HAP-1 (cell line): ENCODE data around the gene RASGRF2.

ENCODE experiments used
- DNase-seq, 2 experiments: peaks; one replicate each; pipeline ENCODE4 v3.0.0-alpha.2; 2016 to 2020; ENCODE audit warnings: low spot score in 2 of 2
- H3K27me3 ChIP-seq: fragments of 250-450 bp; sonication (Bioruptor Pico); 2 replicates; pipeline ENCODE4 v1.5.1; 2020; ENCODE audit warnings: low read depth, mild to moderate bottlenecking, moderate library complexity
- H3K36me3 ChIP-seq: fragments of 250-450 bp; sonication (Bioruptor Pico); replicated peaks from 2 replicates; pipeline ENCODE4 v1.5.1; 2020; ENCODE audit warnings: mild to moderate bottlenecking
- H3K4me1 ChIP-seq: fragments of 250-450 bp; sonication (Bioruptor Pico); 2 replicates; pipeline ENCODE4 v1.5.1; 2020; ENCODE audit warnings: mild to moderate bottlenecking
- H3K4me3 ChIP-seq: fragments of 250-450 bp; sonication (Bioruptor Pico); 2 replicates; pipeline ENCODE4 v1.5.1; 2020; ENCODE audit warnings: mild to moderate bottlenecking, moderate library complexity
- H3K9me3 ChIP-seq: fragments of 250-450 bp; sonication (Bioruptor Pico); 2 replicates; pipeline ENCODE4 v1.5.1; 2020; ENCODE audit warnings: mild to moderate bottlenecking, moderate library complexity
- in situ Hi-C: fragments of 300-500 bp; cut with MboI; formaldehyde crosslinking; loops from 3 replicates; pipeline ENCODE4 v1.14.3; 2020; ENCODE audit warnings: low sequenced_read_pairs, inconsistent platforms, mixed read lengths

RASGRF2 gene

DNA sequence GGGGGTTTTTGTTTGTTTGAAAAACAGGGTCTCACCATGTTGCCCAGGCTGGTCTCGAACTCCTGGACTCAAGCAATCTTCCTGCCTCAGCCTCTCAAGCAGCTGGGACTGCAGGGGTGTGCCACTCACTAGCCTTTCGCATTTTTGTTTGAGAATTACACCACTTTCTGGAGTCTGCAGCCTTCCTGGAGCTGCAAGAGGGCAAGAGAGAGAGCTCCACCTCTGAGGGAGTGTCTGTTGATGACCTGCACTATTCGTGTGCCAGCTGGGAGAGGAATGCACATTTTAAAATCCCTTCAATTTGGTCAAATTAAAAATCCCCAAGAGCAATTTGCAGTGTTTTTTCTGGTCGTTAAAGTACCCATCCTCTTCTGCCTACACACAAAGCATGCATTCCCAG, 267.9 kb downstream of the RASGRF2 start:
- no peaks in the 10 kb centered on the region for H3K4me1 ChIP-seq
- H3K9me3 ChIP-seq = no peaks in the 10 kb centered on the region
- no peaks in the 10 kb centered on the region for H3K27me3 ChIP-seq
- in situ Hi-C loops = no loop called here
- H3K4me3 ChIP-seq = no peak overlapping the region
- no peak for DNase-seq
- H3K36me3 ChIP-seq = no peaks in the 10 kb centered on the region

DNA sequence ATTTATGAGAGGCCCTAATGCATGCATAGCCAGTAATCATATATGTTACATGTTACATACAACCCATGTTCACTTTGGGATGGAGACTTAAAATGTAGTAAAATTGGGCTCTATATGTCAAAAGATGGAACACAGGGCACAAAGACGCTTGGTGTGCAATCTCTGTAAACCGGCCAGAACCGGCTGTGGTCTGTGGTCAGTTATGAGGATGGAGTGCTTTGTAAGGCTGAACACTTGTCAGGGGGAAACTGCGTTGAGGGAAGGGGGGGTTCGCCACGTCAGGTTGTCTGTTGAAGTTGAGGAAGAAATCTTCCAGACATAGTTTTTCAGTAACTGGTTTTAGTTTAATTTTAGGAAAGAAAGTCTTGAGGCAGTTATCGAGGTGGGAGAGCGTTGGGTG, 270.3 kb downstream of the RASGRF2 start:
- Histone ChIP-seq H3K36me3 (no peaks in the 10 kb centered on the region), H3K27me3 (no peaks in the 10 kb centered on the region), H3K9me3 (no peaks in the 10 kb centered on the region), H3K4me1 (no peaks in the 10 kb centered on the region), H3K4me3 (no peak overlapping the region)
- DNase-seq = no peak
- in situ Hi-C loops = no loop called here

DNA sequence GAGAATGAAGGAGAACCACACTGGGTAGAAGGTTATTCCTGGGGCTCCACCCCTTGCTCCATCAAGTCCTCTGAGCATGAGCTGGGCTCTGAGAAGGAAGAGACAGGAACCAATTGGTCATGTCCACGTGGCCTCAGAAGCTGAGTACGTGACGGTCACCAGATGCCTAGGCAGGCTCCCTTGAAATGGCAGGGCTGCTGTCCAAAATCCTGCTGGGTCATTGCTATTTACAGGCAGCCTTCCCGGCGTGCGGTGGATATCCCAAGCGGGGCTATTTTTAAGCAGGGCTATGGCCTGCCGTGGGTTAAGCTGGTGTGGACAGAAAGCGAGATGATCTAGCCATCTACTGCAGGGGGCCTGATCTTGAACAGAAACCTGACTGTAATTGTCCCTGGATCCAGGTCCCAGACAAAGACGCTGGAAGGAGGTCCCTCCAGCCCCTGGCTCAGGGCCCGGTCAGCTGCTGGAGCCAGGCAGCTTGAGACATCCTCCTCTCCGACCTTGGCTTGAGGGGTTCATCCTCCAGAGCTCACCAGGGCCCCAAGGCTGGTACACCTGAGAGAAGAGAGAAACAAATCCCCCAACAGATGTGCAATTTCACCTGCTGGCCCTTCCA, 272.4 kb downstream of the RASGRF2 start:
- Histone ChIP-seq H3K27me3 (no peaks in the 10 kb centered on the region), H3K4me1 (no peaks in the 10 kb centered on the region), H3K4me3 (no peak overlapping the region), H3K36me3 (no peaks in the 10 kb centered on the region), H3K9me3 (no peaks in the 10 kb centered on the region)
- in situ Hi-C loops = no loop called here
- DNase-seq = no peak

DNA sequence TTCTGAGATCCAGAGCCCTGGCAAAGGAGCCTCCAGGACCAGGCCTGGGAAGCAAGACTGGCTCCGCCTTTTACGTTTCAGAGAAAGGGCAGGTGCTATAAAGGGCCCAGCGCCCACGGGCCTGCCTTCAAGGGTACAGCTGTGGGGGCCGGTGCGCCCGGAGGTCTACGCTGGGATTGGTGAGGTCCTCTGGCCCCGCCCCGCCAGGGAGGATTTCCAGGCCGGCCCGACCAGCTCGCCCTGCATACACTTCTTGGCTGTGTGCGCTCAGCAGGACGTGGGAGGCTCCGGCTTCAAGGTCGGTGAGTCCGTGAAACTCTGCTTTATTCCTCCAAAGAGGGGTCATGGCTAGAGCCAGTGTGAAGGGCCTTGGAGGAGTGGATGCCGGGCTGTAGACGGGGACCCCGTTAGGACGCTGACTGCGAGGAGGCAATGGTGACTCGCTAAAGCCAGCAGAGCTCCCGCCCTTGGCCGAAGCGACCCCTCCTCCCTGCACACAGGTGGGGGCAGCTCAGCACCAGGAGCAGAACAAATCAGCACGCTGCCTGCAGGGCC, 273.0 kb downstream of the RASGRF2 start, which contains the start of gene CKMT2:
CKMT2 (plus strand) TSS at position 243 of the 555 bp plus-strand sequence. CDS start 17,811 bp downstream, outside the sequence.
- no peak for DNase-seq
- H3K4me1 ChIP-seq = no peaks in the 10 kb centered on the region
- in situ Hi-C loops = no loop called here
- no peaks in the 10 kb centered on the region for H3K9me3 ChIP-seq
- no peaks in the 10 kb centered on the region for H3K36me3 ChIP-seq
- no peaks in the 10 kb centered on the region for H3K27me3 ChIP-seq
- no peak within 1 kb of the TSS for H3K4me3 ChIP-seq

DNA sequence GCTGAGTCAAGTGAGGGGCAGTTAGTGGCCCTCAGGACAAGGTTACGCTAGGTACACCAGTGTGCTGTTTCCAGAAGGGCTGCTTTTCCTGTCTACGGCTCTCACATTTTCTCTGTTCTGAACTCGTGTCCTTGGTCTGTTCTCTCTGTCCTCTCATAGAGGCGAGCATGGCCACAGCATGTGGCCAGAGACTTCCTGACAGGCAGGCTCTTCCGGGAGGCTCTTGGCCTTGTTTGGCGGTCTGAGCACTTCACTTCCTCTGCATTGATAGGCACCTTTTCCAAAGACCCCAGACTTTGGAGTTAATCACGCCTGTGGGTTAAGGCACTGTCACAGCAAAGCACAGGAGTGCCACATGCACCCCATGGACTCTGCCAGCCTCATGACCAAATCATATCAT, 274.1 kb downstream of the RASGRF2 start:
- no peak overlapping the region for H3K4me3 ChIP-seq
- H3K4me1 ChIP-seq = no peaks in the 10 kb centered on the region
- in situ Hi-C loops = no loop called here
- H3K27me3 ChIP-seq = no peaks in the 10 kb centered on the region
- H3K9me3 ChIP-seq = no peaks in the 10 kb centered on the region
- DNase-seq = no peak
- no peaks in the 10 kb centered on the region for H3K36me3 ChIP-seq

DNA sequence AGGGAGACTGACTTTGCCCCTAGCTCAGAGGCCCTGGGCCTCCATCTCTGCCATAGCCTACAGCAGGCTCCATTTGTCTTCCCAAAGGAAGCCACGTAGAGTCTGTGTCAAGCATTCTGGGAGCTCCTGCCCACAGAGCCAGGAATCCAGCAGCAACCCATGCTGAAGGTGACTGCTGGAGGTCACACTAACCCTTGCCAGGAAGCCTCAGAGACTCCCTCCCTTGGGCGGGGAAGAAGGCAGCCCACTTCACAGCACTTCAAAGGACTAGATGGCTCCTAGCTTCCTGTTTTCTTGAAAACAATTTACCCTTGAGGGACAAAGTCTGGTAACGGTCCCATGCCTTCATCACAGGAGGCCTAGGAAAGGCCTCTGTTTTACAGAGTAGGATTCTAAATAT, 274.6 kb downstream of the RASGRF2 start:
- Histone ChIP-seq H3K36me3 (no peaks in the 10 kb centered on the region), H3K4me1 (no peaks in the 10 kb centered on the region), H3K9me3 (no peaks in the 10 kb centered on the region), H3K27me3 (no peaks in the 10 kb centered on the region), H3K4me3 (no peak overlapping the region)
- in situ Hi-C loops = no loop called here
- no peak for DNase-seq

DNA sequence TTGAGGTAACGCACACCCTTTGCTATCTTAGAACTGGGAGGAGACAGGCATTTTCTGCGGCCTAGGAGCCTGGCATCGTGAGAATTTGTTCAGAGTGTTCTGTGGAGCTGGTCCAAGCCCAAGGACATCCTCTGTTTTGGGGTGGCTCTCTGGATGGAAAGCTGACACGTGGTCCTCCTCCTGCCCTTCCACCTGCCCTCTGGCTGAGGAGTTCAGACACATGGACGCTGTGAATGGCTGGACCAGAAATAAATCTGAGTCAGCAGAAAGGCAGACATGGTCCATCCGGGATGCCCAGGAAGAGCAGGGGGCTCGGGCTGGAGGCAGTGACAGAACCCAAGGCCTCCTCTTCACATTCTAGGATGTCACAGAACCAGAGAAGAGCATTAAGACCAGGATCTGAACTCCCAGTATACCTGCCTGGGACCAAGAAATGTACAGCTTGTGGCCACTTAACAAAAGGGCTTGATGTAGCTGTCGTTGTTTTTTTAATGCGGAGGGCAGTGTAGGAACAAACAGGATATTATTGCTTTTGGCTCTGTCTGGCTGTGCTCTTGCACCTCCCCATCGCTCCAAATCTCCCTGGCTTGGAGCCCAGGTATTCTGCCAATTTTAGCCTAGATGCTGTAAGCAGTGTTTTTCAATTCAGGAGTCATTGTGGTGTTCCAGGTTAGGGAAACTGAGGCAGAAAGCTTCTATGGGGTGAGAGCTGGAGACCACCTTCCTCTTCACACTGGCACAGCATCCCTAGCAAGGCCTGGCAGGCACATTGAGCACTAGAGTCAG, 275.3 kb downstream of the RASGRF2 start:
- in situ Hi-C loops = no loop called here
- no peaks in the 10 kb centered on the region for H3K4me1 ChIP-seq
- H3K27me3 ChIP-seq = no peaks in the 10 kb centered on the region

DNA sequence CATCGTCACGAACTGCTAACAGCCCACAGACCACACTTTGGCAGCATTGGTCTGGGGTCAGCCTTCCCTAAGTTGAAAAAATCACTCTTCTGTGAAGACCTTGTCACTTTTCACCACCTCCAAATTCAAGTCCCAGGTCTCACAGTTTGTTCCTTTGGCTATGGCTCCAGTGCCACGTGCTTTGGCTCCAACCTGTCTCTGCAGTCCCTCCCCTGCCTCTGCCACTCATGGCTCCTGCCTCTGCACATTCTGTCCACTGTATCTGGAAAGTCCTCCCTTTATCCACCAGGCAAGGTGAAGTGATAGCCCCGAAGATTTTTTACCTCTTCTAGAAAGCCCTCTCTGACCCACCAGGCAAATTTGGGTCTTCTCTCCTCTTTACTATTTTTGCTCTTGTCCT, 278.3 kb downstream of the RASGRF2 start:
- Histone ChIP-seq H3K4me3 (no peak overlapping the region), H3K27me3 (no peaks in the 10 kb centered on the region), H3K9me3 (no peaks in the 10 kb centered on the region), H3K4me1 (no peaks in the 10 kb centered on the region), H3K36me3 (no peaks in the 10 kb centered on the region)
- in situ Hi-C loops = no loop called here
- no peak for DNase-seq

More for the DNA sequence above, 275.3 kb downstream of the RASGRF2 start:
- no peak for DNase-seq
- H3K9me3 ChIP-seq = no peaks in the 10 kb centered on the region
- no peaks in the 10 kb centered on the region for H3K36me3 ChIP-seq
- H3K4me3 ChIP-seq = no peak overlapping the region

DNA sequence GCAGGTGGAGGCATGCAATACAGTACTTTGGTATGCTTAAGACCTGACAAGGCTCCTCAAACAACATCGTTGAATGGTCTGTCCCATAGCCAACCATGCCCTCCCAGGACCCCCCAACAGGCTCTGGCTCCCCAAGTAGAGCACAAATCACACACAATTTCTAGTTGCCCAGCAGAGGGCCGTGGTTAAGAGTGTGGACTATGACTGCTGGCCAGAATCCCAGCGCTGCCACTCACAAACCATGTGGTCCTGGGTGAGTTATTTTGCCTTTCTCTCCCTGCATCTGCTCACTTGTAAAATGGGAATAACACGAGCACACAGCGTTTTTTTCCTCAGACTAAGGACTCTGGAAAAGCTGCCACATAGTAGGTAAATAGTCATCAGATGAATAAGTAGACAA, 279.4 kb downstream of the RASGRF2 start:
- no peaks in the 10 kb centered on the region for H3K36me3 ChIP-seq
- no peak for DNase-seq
- no peak overlapping the region for H3K4me3 ChIP-seq
- H3K27me3 ChIP-seq = no peaks in the 10 kb centered on the region
- in situ Hi-C loops = no loop called here
- no peaks in the 10 kb centered on the region for H3K4me1 ChIP-seq
- no peaks in the 10 kb centered on the region for H3K9me3 ChIP-seq

DNA sequence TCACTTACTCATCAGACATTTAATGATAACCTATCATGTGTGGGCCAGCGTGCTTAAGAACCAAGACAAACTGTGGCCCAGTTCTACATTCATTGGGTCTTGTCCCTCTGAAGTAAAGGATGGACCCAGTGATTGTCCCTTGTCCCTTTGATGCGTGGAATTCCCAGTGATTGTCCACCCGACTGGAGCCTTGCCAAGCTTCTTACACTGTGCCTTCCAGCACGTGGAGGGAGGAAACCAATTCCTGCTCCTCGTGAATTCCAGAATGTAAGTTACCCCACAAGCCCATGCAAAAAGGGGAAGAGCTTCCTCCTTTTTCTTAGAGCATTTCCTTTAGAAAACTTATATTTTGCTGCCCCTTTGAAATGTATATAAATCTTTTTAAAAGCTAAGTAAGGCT, 280.8 kb downstream of the RASGRF2 start:
- no peak for DNase-seq
- in situ Hi-C loops = no loop called here
- H3K36me3 ChIP-seq = no peaks in the 10 kb centered on the region
- H3K4me1 ChIP-seq = no peaks in the 10 kb centered on the region
- H3K27me3 ChIP-seq = no peaks in the 10 kb centered on the region
- H3K9me3 ChIP-seq = no peaks in the 10 kb centered on the region
- H3K4me3 ChIP-seq = no peak overlapping the region

DNA sequence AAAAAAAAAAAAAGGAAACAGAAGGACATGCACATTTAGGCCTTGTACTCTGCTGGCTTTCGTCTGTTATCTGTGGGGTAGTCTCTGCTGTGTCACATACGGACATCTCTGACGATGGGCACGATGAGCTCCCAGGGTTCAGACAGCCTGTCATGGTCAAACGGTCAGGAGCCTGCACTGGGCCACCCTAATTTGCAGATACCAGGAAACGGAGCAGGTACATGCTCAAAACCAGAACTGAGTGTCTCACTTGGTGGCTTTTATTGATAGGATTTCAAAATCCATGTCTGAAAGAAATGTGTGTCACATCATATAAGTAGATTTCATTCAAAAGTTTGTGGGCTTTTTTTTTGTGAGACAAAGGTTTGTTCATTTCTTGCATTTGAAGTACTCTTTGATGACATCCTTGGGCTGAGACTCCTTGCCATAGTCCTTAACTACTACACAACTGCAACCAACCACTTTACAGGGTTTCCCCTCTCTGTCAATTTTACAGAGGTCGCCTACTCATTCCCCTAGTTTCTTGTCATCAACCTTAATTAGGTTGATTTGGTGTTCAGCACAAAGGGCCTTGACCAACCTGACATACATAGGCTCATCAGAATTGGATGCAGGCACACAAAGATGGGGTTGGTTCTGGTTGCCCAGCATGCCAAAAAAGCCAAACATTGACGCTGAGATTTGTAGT, 281.9 kb downstream of the RASGRF2 start:
- no peaks in the 10 kb centered on the region for H3K9me3 ChIP-seq
- H3K4me1 ChIP-seq = no peaks in the 10 kb centered on the region
- no peak overlapping the region for H3K4me3 ChIP-seq
- H3K36me3 ChIP-seq = no peaks in the 10 kb centered on the region
- no peaks in the 10 kb centered on the region for H3K27me3 ChIP-seq
- in situ Hi-C loops = no loop called here
- DNase-seq = no peak

DNA sequence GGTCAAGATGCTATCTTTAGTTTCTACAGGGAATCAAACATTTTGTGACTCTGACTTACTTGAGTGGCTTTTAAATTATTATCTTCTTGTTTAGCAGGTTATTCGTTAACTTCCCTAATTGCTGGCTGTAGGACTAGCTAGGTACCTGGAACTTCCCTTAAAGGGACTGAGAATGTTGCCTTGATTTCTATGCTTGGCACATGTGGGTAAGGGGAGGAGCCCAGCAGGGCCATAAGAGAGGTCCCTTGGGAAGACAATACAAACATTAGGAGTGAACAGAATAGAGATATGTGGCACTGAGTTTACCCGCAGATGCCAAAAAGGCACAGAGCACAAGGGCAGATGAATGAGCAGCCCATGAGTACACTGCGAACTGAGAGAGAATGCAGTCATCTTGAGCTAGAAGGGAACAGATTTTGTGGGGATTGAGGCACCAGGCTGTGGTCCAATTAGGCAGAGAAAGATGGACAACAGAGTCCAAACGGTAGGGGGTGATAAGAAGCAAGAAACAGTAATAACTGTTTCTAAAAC, 282.8 kb downstream of the RASGRF2 start:
- no peaks in the 10 kb centered on the region for H3K9me3 ChIP-seq
- H3K36me3 ChIP-seq = no peaks in the 10 kb centered on the region
- in situ Hi-C loops = no loop called here
- DNase-seq = no peak
- no peaks in the 10 kb centered on the region for H3K27me3 ChIP-seq
- H3K4me3 ChIP-seq = no peak overlapping the region
- H3K4me1 ChIP-seq = peaks cover 3% of the 10 kb centered on the region; the same call in 1 of the 2 replicates

DNA sequence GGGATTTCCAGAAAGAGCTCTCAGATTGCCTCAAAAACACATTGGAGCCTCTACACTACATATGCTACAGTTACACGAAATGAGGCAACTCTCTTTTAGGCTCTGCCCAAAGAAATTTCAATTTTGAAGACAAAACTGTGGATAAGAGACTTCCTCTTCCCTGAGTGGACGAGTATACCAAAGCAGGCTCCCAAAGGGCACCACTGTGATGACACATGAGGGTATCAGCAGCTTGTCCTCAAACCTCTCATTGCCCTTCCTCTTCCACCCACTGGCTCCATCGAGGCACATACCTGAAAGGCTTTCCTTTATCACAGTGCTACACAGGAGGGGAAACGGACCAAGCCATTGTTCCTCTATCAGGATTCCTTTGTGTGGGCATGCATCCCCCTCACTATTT, 284.3 kb downstream of the RASGRF2 start:
- H3K4me3 ChIP-seq = no peak overlapping the region
- DNase-seq = no peak
- in situ Hi-C loops = no loop called here

DNA sequence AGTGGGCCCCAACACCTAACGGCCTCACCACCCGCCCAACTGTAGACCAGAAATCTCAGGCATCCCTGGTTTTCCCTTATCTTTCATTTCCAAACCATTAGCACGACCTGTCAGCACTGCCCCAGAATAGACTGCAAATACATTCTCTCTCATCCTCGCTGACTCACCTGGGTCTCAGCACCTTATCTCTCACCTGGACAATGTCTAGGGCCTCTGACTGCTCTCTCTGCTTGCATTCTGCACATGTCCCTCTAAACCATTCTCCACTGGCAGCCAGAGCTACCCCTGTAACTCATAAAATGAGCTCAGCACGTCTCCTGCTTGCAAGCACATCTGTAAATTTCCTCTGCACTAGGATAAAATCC, 285.7 kb downstream of the RASGRF2 start:
- no peaks in the 10 kb centered on the region for H3K27me3 ChIP-seq
- H3K4me1 ChIP-seq = peaks cover 4% of the 10 kb centered on the region; the same call in 1 of the 2 replicates
- in situ Hi-C loops = no loop called here
- no peaks in the 10 kb centered on the region for H3K36me3 ChIP-seq
- DNase-seq = no peak
- H3K9me3 ChIP-seq = no peaks in the 10 kb centered on the region
- no peak overlapping the region for H3K4me3 ChIP-seq

More for the DNA sequence above, 284.3 kb downstream of the RASGRF2 start:
- H3K9me3 ChIP-seq = no peaks in the 10 kb centered on the region
- peaks cover 4% of the 10 kb centered on the region; the same call in 1 of the 2 replicates for H3K4me1 ChIP-seq
- no peaks in the 10 kb centered on the region for H3K36me3 ChIP-seq
- no peaks in the 10 kb centered on the region for H3K27me3 ChIP-seq
